ENCODE measurements around the gene IMPG2. TPM values are rescaled to one million over a fixed set of nuclear protein-coding genes. Genes with fewer than 3 reads are reported as not detected.

IMPG2 gene
- total and polyA plus RNA-seq, 2 donors (not counting 1 experiment from before 2014, with no cell fraction given), result 0.21 to 0.44 TPM

DNA sequence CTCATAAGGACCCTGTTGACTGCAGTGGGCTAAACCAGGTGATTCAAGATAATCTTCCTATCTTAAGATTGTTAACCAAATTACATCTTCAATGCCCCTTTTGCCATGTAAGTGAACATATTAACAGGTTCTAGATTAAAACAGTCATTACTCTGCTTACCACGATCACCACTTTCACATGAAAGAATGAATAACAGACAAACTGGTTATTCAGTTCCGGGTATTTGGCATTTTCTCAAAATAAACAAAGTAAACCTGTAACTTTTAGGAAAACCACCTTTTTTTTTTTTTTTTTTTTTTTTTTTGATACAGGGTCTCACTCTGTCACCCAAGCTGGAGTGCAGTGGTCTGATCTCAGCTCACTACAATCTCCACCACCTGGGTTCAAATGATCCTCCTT lies 131.2 kb downstream of the IMPG2 start:
- no peaks in the 10 kb centered on the region for H4K20me1 ChIP-seq (ENCODE audit: control insufficient read depth, insufficient read depth, low read length, poor library complexity, severe bottlenecking)
- no peak overlapping the region for H2AFZ ChIP-seq (ENCODE audit: insufficient read depth, low read depth, low read length, poor library complexity, severe bottlenecking)
- Mint-ChIP-seq H3K27ac (no peak overlapping the region), H3K4me3 (no peak overlapping the region), H3K4me1 (no peaks in the 10 kb centered on the region), H3K9me3 (ENCODE audit: insufficient read depth) (no peaks in the 10 kb centered on the region), H3K27me3 (peaks cover 5% of the 10 kb centered on the region)
- H3K27ac ChIP-seq (ENCODE audit: low read length in 2 of 2), result no peak overlapping the region
- H3K27me3 ChIP-seq (replicated peaks in 1 of 4; ENCODE audit: control extremely low read depth in 1 of 4, control insufficient read depth in 3 of 4, insufficient read depth in 4 of 4, low read length in 3 of 4), result no peaks in the 10 kb centered on the region
- H3K9me3 ChIP-seq (ENCODE audit: control extremely low read depth in 1 of 3, control insufficient read depth in 2 of 3, insufficient read depth in 1 of 3, low read length in 2 of 3), result peaks cover 0 to 3% (median 0%) of the 10 kb centered on the region in 3 donors
- H3K9ac ChIP-seq (ENCODE audit: low read length), result no peak overlapping the region
- H3K4me3 ChIP-seq (ENCODE audit: control extremely low read depth in 1 of 5, extremely low read depth in 1 of 5, insufficient read depth in 1 of 5, low read depth in 2 of 5, low read length in 4 of 5), result no peak overlapping the region
- H3K4me2 ChIP-seq (replicated peaks; ENCODE audit: low read depth, low read length, poor library complexity, severe bottlenecking), result no peak overlapping the region
- ATAC-seq (ENCODE audit: low read depth) (no peak), DNase-seq (no peak)
- CTCF ChIA-PET, result no interaction called here
- POLR2A ChIA-PET, result no interaction called here
- TF ChIP-seq, protein P1, sequence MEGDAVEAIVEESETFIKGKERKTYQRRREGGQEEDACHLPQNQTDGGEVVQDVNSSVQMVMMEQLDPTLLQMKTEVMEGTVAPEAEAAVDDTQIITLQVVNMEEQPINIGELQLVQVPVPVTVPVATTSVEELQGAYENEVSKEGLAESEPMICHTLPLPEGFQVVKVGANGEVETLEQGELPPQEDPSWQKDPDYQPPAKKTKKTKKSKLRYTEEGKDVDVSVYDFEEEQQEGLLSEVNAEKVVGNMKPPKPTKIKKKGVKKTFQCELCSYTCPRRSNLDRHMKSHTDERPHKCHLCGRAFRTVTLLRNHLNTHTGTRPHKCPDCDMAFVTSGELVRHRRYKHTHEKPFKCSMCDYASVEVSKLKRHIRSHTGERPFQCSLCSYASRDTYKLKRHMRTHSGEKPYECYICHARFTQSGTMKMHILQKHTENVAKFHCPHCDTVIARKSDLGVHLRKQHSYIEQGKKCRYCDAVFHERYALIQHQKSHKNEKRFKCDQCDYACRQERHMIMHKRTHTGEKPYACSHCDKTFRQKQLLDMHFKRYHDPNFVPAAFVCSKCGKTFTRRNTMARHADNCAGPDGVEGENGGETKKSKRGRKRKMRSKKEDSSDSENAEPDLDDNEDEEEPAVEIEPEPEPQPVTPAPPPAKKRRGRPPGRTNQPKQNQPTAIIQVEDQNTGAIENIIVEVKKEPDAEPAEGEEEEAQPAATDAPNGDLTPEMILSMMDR (IDR thresholded peaks at IDR 0.05), result no peak
- no peak for TF ChIP-seq EZH2 (IDR thresholded peaks at IDR 0.05; ENCODE audit: borderline replicate concordance, insufficient read depth, low read depth, low read length, poor library complexity, severe bottlenecking)
- intact Hi-C loops (cut with micrococcal nuclease), result no loop called here
- 100% methylated on average over 1 of the region's 2 CpGs for WGBS (ENCODE audit: insufficient coverage)
- no peaks in the 10 kb centered on the region for H3K4me1 ChIP-seq (ENCODE audit: control insufficient read depth in 2 of 2, insufficient read depth in 2 of 2, low read length in 2 of 2)
- H3K79me2 ChIP-seq (ENCODE audit: control insufficient read depth, insufficient read depth, low read length), result no peaks in the 10 kb centered on the region
- H3K36me3 ChIP-seq (replicated peaks in 1 of 2; ENCODE audit: control extremely low read depth in 1 of 2, control insufficient read depth in 1 of 2, extremely low read depth in 1 of 2, insufficient read depth in 2 of 2, low read length in 1 of 2), result no peaks in the 10 kb centered on the region

DNA sequence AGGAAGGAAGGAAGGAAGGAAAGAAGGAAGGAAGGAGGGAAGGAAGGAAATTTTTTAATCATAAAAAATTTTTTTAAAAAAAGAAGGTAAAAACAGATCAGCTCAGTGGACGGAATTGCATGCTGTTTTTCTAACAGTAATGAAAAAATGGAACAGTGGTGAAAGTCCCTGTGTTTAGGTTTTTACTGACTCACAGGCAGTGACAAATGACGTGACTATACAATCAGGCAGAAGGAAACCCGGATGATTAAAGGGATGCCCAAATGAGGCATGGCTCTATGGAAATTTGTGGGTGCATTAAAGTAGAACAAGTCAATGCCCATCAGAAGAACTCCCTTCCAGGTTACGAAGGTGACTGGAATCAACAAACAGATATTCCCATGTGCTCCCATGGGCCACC lies 135.0 kb downstream of the IMPG2 start:
- H4K20me1 ChIP-seq (ENCODE audit: control insufficient read depth, insufficient read depth, low read length, poor library complexity, severe bottlenecking), result no peaks in the 10 kb centered on the region

More for the DNA sequence above, 135.0 kb downstream of the IMPG2 start:
- CTCF ChIA-PET, result no interaction called here
- Histone ChIP-seq H2AFZ (ENCODE audit: insufficient read depth, low read depth, low read length, poor library complexity, severe bottlenecking) (no peak overlapping the region), H3K4me1 (ENCODE audit: control insufficient read depth in 2 of 2, insufficient read depth in 2 of 2, low read length in 2 of 2) (no peaks in the 10 kb centered on the region), H3K27ac (ENCODE audit: low read length in 2 of 2) (no peak overlapping the region), H3K9ac (ENCODE audit: low read length) (no peak overlapping the region), H3K27me3 (replicated peaks in 1 of 4; ENCODE audit: control extremely low read depth in 1 of 4, control insufficient read depth in 3 of 4, insufficient read depth in 4 of 4, low read length in 3 of 4) (no peaks in the 10 kb centered on the region), H3K4me3 (ENCODE audit: control extremely low read depth in 1 of 5, extremely low read depth in 1 of 5, insufficient read depth in 1 of 5, low read depth in 2 of 5, low read length in 4 of 5) (no peak overlapping the region), H3K36me3 (replicated peaks in 1 of 2; ENCODE audit: control extremely low read depth in 1 of 2, control insufficient read depth in 1 of 2, extremely low read depth in 1 of 2, insufficient read depth in 2 of 2, low read length in 1 of 2) (no peaks in the 10 kb centered on the region), H3K4me2 (replicated peaks; ENCODE audit: low read depth, low read length, poor library complexity, severe bottlenecking) (no peak overlapping the region), H3K9me3 (ENCODE audit: control extremely low read depth in 1 of 3, control insufficient read depth in 2 of 3, insufficient read depth in 1 of 3, low read length in 2 of 3) (no peaks in the 10 kb centered on the region), H3K79me2 (ENCODE audit: control insufficient read depth, insufficient read depth, low read length) (no peaks in the 10 kb centered on the region)
- Mint-ChIP-seq H3K27ac (no peak overlapping the region), H3K9me3 (ENCODE audit: insufficient read depth) (no peaks in the 10 kb centered on the region), H3K27me3 (peaks cover 9% of the 10 kb centered on the region), H3K4me1 (no peaks in the 10 kb centered on the region), H3K4me3 (no peak overlapping the region)
- WGBS (ENCODE audit: insufficient coverage), result 100% methylated on average over 2 of the region's 4 CpGs
- no peak for TF ChIP-seq EZH2 (IDR thresholded peaks at IDR 0.05; ENCODE audit: borderline replicate concordance, insufficient read depth, low read depth, low read length, poor library complexity, severe bottlenecking)
- TF ChIP-seq, protein P1 (IDR thresholded peaks at IDR 0.05), result no peak
- no peak for DNase-seq
- ATAC-seq (ENCODE audit: low read depth), result no peak
- intact Hi-C loops (cut with micrococcal nuclease), result no loop called here
- POLR2A ChIA-PET, result no interaction called here
